OCI-LY3 (cell line): Measurements from ENCODE around the gene R3HDML.
"Not testable (repeated sequence)": the region's sequence is repeated elsewhere in the genome, so short reads cannot be mapped to it uniquely, and the experiment has no call there.

Experiments
- H2AFZ ChIP-seq: fragments of 200-600, 300-600 bp; shearing (Covaris generic); 2 replicates; pipeline ENCODE4 v1.6.0; 2014; ENCODE audit warnings: antibody characterized with exemption, low read depth, low read length
- H3K27ac ChIP-seq: fragments of 200-600, 300-600 bp; sonication (generic); 2 replicates; pipeline ENCODE4 v1.5.1; 2014; ENCODE audit warnings: mild to moderate bottlenecking, low read length, moderate library complexity, mixed read lengths
- H3K27me3 ChIP-seq: fragments of 200-600, 300-600 bp; sonication (generic); 2 replicates; pipeline ENCODE4 v1.6.1; 2014; ENCODE audit warnings: low read depth, low read length, mixed read lengths
- H3K36me3 ChIP-seq: fragments of 200-600, 300-600 bp; sonication (generic); replicated peaks from 2 replicates; pipeline ENCODE3; 2014; ENCODE audit warnings: low read depth, low read length, mixed read lengths
- H3K4me1 ChIP-seq: fragments of 300-600, 200-600 bp; sonication (generic); 2 replicates; pipeline ENCODE4 v1.6.1; 2014; ENCODE audit warnings: low read length, mixed read lengths
- H3K4me2 ChIP-seq: fragments of 200-600, 300-600 bp; sonication (generic); 2 replicates; pipeline ENCODE4 v1.6.1; 2014; ENCODE audit warnings: low read length, mixed read lengths
- H3K4me3 ChIP-seq: fragments of 300-600, 200-600 bp; sonication (generic); 2 replicates; pipeline ENCODE4 v1.5.1; 2014; ENCODE audit warnings: antibody characterized with exemption, mild to moderate bottlenecking, low read length, moderate library complexity
- H3K79me2 ChIP-seq: fragments of 300-600, 200-600 bp; shearing (Covaris generic); 2 replicates; pipeline ENCODE4 v1.6.1; 2014; ENCODE audit warnings: mild to moderate bottlenecking, low read length, mixed read lengths
- H3K9ac ChIP-seq: fragments of 300-600, 200-600 bp; shearing (Covaris generic); 2 replicates; pipeline ENCODE4 v1.6.0; 2014; ENCODE audit warnings: mild to moderate bottlenecking, low read length, moderate library complexity
- H3K9me3 ChIP-seq: fragments of 200-600, 300-600 bp; shearing (Covaris generic); 2 replicates; pipeline ENCODE4 v1.6.1; 2014; ENCODE audit warnings: low read length, mixed read lengths; ENCODE audit not compliant: insufficient read depth
- H4K20me1 ChIP-seq: fragments of 200-600, 300-600 bp; sonication (generic); 2 replicates; pipeline ENCODE4 v1.6.1; 2016; ENCODE audit warnings: low read length, mixed read lengths; ENCODE audit not compliant: insufficient read depth
- EZH2phosphoT487 ChIP-seq: fragments of 200-600 bp; shearing (Covaris generic); IDR thresholded peaks from 2 replicates; pipeline ENCODE4 v1.6.1; 2018; ENCODE audit warnings: antibody characterized with exemption, mixed run types, low read depth
- TF ChIP-seq, protein P1 (sequence below): fragments of 200-600, 300-600 bp; sonication (generic); IDR thresholded peaks from 2 replicates; pipeline ENCODE4 v1.5.1; 2014; ENCODE audit warnings: antibody characterized with exemption, low read length, low read depth

Gene R3HDML

DNA sequence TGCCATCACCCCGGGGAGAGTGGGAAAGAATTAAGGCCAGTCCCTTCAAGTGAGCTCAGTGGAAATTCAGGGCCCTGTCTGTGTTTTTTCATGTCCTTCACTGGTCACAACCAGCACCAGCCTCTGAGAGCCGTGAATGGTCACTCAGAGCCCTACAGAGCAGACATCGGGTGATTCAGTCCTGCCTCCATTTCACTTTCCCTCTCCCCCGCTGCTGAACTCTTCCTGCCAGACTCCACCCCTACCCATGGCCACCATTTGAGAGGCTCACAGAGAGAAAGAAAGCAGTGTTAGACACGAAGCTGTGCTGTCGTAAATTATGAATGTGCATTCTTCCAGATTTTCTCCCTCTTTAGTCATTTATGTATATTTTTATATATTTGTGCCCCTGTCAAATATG lies 5.4 kb downstream of the R3HDML start:
- TF ChIP-seq, protein P1, sequence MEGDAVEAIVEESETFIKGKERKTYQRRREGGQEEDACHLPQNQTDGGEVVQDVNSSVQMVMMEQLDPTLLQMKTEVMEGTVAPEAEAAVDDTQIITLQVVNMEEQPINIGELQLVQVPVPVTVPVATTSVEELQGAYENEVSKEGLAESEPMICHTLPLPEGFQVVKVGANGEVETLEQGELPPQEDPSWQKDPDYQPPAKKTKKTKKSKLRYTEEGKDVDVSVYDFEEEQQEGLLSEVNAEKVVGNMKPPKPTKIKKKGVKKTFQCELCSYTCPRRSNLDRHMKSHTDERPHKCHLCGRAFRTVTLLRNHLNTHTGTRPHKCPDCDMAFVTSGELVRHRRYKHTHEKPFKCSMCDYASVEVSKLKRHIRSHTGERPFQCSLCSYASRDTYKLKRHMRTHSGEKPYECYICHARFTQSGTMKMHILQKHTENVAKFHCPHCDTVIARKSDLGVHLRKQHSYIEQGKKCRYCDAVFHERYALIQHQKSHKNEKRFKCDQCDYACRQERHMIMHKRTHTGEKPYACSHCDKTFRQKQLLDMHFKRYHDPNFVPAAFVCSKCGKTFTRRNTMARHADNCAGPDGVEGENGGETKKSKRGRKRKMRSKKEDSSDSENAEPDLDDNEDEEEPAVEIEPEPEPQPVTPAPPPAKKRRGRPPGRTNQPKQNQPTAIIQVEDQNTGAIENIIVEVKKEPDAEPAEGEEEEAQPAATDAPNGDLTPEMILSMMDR = no peak
- TF ChIP-seq EZH2phosphoT487 = no peak
- no peak overlapping the region for H2AFZ ChIP-seq
- H4K20me1 ChIP-seq = no peaks in the 10 kb centered on the region

DNA sequence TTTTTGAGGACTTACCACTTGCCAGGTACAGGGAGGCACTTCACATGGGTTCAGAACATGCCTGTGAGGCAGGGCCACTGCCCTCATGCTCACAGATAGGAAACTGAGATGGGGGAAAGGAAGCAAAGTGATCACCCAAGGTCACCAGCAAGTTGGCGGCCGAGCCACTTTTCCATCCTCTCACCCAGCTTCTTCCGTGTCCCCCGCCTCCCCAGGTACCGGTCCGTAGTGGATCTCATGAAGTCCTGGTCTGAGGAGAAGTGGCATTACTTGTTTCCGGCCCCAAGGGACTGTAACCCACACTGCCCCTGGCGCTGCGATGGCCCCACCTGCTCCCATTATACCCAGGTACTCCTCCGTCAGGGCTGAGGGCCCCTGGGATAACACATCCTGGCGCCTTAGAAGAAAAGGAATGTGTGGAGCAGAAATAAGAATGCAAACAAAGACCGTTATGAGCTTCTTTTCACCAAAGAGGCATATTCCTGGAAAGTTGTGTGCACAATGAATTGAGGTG lies 6.4 kb downstream of the R3HDML start:
- no peak overlapping the region for H3K9ac ChIP-seq
- no peaks in the 10 kb centered on the region for H3K36me3 ChIP-seq
- no peak overlapping the region for H3K27ac ChIP-seq
- TF ChIP-seq EZH2phosphoT487 = no peak
- TF ChIP-seq, protein P1 = no peak
- no peak overlapping the region for H3K4me3 ChIP-seq
- no peaks in the 10 kb centered on the region for H3K9me3 ChIP-seq
- H3K4me2 ChIP-seq = no peak overlapping the region
- H2AFZ ChIP-seq = no peak overlapping the region
- H3K4me1 ChIP-seq = no peaks in the 10 kb centered on the region
- no peaks in the 10 kb centered on the region for H3K27me3 ChIP-seq
- no peaks in the 10 kb centered on the region for H3K79me2 ChIP-seq
- H4K20me1 ChIP-seq = no peaks in the 10 kb centered on the region

More for the DNA sequence above, 5.4 kb downstream of the R3HDML start:
- no peak overlapping the region for H3K9ac ChIP-seq
- H3K36me3 ChIP-seq = no peaks in the 10 kb centered on the region
- H3K27ac ChIP-seq = no peak overlapping the region
- no peak overlapping the region for H3K4me3 ChIP-seq
- H3K9me3 ChIP-seq = no peaks in the 10 kb centered on the region
- no peak overlapping the region for H3K4me2 ChIP-seq
- no peaks in the 10 kb centered on the region for H3K4me1 ChIP-seq
- H3K79me2 ChIP-seq = no peaks in the 10 kb centered on the region
- no peaks in the 10 kb centered on the region for H3K27me3 ChIP-seq

DNA sequence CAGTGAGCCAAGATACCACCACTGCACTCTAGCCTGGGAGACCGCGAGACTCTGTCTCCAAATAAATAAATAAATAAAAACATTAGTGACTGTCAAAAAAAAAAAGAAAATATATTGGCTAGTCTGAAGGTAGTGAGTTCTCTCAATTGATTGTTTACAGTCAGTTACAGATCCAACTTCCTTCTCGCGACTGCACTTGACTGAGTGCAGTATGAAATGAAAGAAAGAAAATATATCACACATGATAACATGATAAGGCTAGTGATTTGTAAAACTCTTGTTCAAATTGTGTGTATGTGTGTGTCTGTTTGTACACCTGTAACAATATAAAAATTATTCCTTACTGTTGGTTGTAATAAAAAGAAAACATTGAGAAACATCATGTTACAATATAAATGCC lies 7.9 kb downstream of the R3HDML start:
- H3K4me2 ChIP-seq = no peak overlapping the region
- no peaks in the 10 kb centered on the region for H4K20me1 ChIP-seq
- no peak for TF ChIP-seq EZH2phosphoT487
- no peak overlapping the region for H3K4me3 ChIP-seq
- H3K4me1 ChIP-seq = no peaks in the 10 kb centered on the region
- H3K27me3 ChIP-seq = no peaks in the 10 kb centered on the region
- H3K27ac ChIP-seq = no peak overlapping the region
- H3K9me3 ChIP-seq = no peaks in the 10 kb centered on the region
- H2AFZ ChIP-seq = no peak overlapping the region
- H3K9ac ChIP-seq = no peak overlapping the region
- H3K79me2 ChIP-seq = no peaks in the 10 kb centered on the region
- no peaks in the 10 kb centered on the region for H3K36me3 ChIP-seq

DNA sequence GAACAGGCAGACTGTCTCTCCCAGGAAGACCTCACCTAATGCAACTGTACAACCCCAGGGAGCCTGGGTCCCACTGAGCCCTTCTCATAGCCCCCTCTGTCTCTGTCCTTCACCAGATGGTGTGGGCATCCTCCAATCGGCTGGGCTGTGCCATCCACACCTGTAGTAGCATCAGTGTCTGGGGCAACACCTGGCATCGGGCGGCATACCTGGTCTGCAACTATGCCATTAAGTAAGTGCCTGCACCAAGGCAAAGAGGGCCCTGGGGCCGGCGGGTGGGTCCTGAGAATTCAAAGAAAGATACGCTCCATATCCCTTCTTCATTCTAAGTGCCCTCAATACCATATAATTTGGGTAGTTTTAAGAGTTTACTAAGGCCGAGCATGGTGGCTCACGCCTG lies 8.3 kb downstream of the R3HDML start:
- no peak overlapping the region for H3K4me2 ChIP-seq
- H3K27me3 ChIP-seq = no peaks in the 10 kb centered on the region
- H3K9ac ChIP-seq = no peak overlapping the region
- no peak for TF ChIP-seq EZH2phosphoT487
- TF ChIP-seq, protein P1 = no peak
- H3K4me3 ChIP-seq = no peak overlapping the region
- no peaks in the 10 kb centered on the region for H3K4me1 ChIP-seq
- H3K9me3 ChIP-seq = no peaks in the 10 kb centered on the region
- no peaks in the 10 kb centered on the region for H3K36me3 ChIP-seq
- H4K20me1 ChIP-seq = no peaks in the 10 kb centered on the region
- H3K79me2 ChIP-seq = no peaks in the 10 kb centered on the region
- no peak overlapping the region for H3K27ac ChIP-seq
- no peak overlapping the region for H2AFZ ChIP-seq

DNA sequence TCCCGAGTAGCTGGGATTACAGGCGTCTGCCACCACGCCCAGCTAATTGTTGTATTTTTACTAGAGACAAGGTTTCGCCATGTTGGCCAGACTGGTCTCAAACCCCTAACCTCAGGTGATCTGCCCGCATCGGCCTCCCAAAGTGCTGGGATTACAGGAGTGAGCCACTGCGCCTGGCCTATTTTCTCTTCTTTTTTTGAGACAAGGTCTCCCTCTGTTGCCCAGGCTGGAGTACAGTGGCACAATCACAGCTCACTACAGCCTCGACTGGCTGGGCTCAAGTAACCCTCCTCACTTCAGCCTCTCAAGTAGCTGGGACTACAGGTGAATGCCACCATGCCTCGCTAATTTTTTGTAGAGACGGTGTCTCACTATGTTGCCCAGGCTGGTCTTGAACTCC lies 9.1 kb downstream of the R3HDML start:
- H2AFZ ChIP-seq, H3K79me2 ChIP-seq, H3K4me1 ChIP-seq: not testable (repeated sequence)

More for the DNA sequence above, 9.1 kb downstream of the R3HDML start:
- H3K27me3 ChIP-seq, H3K9me3 ChIP-seq, H3K4me3 ChIP-seq, H3K36me3 ChIP-seq, H4K20me1 ChIP-seq, H3K9ac ChIP-seq, H3K27ac ChIP-seq, H3K4me2 ChIP-seq: not testable (repeated sequence)
